Right ventricle myocardium inferior (tissue), 1 donor: ENCODE measurements around the gene UBAC1. TPM values are rescaled to one million over a fixed set of nuclear protein-coding genes. Genes with fewer than 3 reads are reported as not detected.

ENCODE experiments used
- ATAC-seq: fragments of 200-7000 bp; cut with Tn5 transposase; one replicate; pipeline ENCODE4 v1.9.1; 2020; ENCODE audit warnings: mild to moderate bottlenecking, moderate library complexity
- DNase-seq: peaks from one replicate; pipeline ENCODE4 v3.0.0; 2021; ENCODE audit errors: missing footprints
- intact Hi-C: fragments of 100-400 bp; cut with DNase I; formaldehyde crosslinking; loops from one replicate; pipeline ENCODE4 v1.11.0; 2022
- long read RNA-seq: library from polyadenylated mRNA; unstranded; transcript quantifications from one replicate; pipeline ENCODE4 v2.0.0, GENCODE V29; 2021
- total RNA-seq: library from RNA; stranded (reverse); fragmentation: NEBNext Ultra II Directional; extraction: Animal tissue kit (Norgen Biotek cat#: 25700); gene quantifications from one replicate; pipeline ENCODE4 v1.2.1, GENCODE V29; 2021
- donor health status: DM: no; HTN: yes; CAD: no; lungs with severe emphysema.

Gene UBAC1
- 119 TPM for total RNA-seq
- long read RNA-seq, transcript UBAC1-201 (10 exons, 1,867 nt) = major isoform, 156 of 176 reads
- long read RNA-seq, partial matches to known transcripts = 11 of 176 reads
- long read RNA-seq, other reads (novel, unspliced or antisense) = 9 of 176 reads

- ATAC-seq (peak; percentile 88), DNase-seq (peak; percentile 99)
- intact Hi-C loops = loop anchor here (2.0 to 10.0 kb wide), 4 partner anchors 54 to 356 kb away; partner anchors contain the start of genes CAMSAP1, QSOX2 and TMEM250
These were observed at the start of gene UBAC1 for GRCh38 chr9:135961277-135961715. TSS of gene UBAC1 (minus strand) at chr9:135961373. CDS start at chr9:135961162, 211 bp downstream.

GRCh38 chr9:136010615-136011361 lies 49.6 kb upstream of the UBAC1 start:
- DNase-seq = peak; percentile 60
- intact Hi-C loops = no loop called here
- no peak for ATAC-seq

- intact Hi-C loops = no loop called here
- DNase-seq (peak; percentile 64), ATAC-seq (no peak)
These were observed 49.0 kb upstream of the UBAC1 start for GRCh38 chr9:136010176-136010575.

GRCh38 chr9:136009516-136009915 lies 48.3 kb upstream of the UBAC1 start:
- peak; percentile 30 for DNase-seq
- intact Hi-C loops = no loop called here
- no peak for ATAC-seq

GRCh38 chr9:136008693-136008997 lies 47.5 kb upstream of the UBAC1 start:
- intact Hi-C loops = no loop called here
- ATAC-seq = no peak
- peak; percentile 60 for DNase-seq

GRCh38 chr9:136007934-136008692 lies 46.9 kb upstream of the UBAC1 start:
- no peak for ATAC-seq
- intact Hi-C loops = no loop called here
- peak; percentile 30 for DNase-seq

- intact Hi-C loops = no loop called here
- DNase-seq = peak; percentile 43
- ATAC-seq = no peak
These were observed 46.2 kb upstream of the UBAC1 start for GRCh38 chr9:136007276-136007933.

- no peak for ATAC-seq
- intact Hi-C loops = no loop called here
- peak; percentile 14 for DNase-seq
These were observed 45.0 kb upstream of the UBAC1 start for GRCh38 chr9:136006169-136006568.

- DNase-seq (no peak), ATAC-seq (no peak)
- intact Hi-C loops = no loop called here
These were observed 43.5 kb upstream of the UBAC1 start for GRCh38 chr9:136004712-136005111.

- no peak for DNase-seq
- ATAC-seq = no peak
- intact Hi-C loops = no loop called here
These were observed 43.0 kb upstream of the UBAC1 start for GRCh38 chr9:136004219-136004618.

- intact Hi-C loops = no loop called here
- ATAC-seq = no peak
These were observed 42.4 kb upstream of the UBAC1 start for GRCh38 chr9:136003411-136004218.

GRCh38 chr9:136002881-136003280 lies 41.7 kb upstream of the UBAC1 start:
- intact Hi-C loops = no loop called here
- ATAC-seq = peak; percentile 77
- no peak for DNase-seq

More at GRCh38 chr9:136003411-136004218, 42.4 kb upstream of the UBAC1 start:
- peak; percentile 47 for DNase-seq

GRCh38 chr9:136002215-136002614 lies 41.0 kb upstream of the UBAC1 start:
- intact Hi-C loops = no loop called here
- no peak for ATAC-seq
- no peak for DNase-seq

- DNase-seq (no peak), ATAC-seq (no peak)
- intact Hi-C loops = no loop called here
These were observed 40.1 kb upstream of the UBAC1 start for GRCh38 chr9:136001231-136001630.

GRCh38 chr9:135998410-135999071 lies 37.4 kb upstream of the UBAC1 start:
- intact Hi-C loops = no loop called here
- ATAC-seq = no peak
- no peak for DNase-seq

- ATAC-seq (no peak), DNase-seq (no peak)
- intact Hi-C loops = no loop called here
These were observed 36.8 kb upstream of the UBAC1 start for GRCh38 chr9:135998016-135998380.

- intact Hi-C loops = no loop called here
- DNase-seq = no peak
- no peak for ATAC-seq
These were observed 36.2 kb upstream of the UBAC1 start for GRCh38 chr9:135997090-135998015.
